Loucy (cell line): ENCODE data around the gene SLITRK1.

Source experiments
- EZH2phosphoT487 ChIP-seq: fragments of 200-600 bp; IDR thresholded peaks from 2 replicates; pipeline ENCODE4 v1.6.1; 2018; ENCODE audit warnings: antibody characterized with exemption, mild to moderate bottlenecking, moderate library complexity, borderline replicate concordance
- TF ChIP-seq, protein P1 (sequence below): fragments of 200-600 bp; sonication (generic); conservative IDR thresholded peaks from 2 replicates; pipeline ENCODE4 v1.5.1; 2014; ENCODE audit warnings: mild to moderate bottlenecking, antibody characterized with exemption, low read length

DNA sequence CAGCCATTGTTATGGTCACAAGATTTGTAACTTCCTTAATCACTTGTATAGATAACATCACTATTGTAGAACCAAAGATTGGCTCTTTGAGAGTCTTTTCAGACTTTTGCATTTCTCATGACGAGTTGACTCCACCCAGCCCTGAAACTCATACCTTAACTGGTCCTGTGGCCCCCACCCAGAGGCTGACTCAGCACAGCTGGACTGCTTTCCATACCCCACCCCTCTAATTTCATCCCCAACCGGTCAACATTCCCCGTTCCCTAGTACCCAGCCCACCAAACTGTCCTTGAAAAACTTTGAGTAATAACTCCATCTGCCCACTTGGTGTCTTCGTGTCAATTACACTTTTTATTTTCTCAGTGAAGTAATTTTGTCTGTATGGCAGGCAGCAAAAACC, 32.1 kb upstream of the SLITRK1 start:
- no peak for TF ChIP-seq EZH2phosphoT487
- TF ChIP-seq, protein P1, sequence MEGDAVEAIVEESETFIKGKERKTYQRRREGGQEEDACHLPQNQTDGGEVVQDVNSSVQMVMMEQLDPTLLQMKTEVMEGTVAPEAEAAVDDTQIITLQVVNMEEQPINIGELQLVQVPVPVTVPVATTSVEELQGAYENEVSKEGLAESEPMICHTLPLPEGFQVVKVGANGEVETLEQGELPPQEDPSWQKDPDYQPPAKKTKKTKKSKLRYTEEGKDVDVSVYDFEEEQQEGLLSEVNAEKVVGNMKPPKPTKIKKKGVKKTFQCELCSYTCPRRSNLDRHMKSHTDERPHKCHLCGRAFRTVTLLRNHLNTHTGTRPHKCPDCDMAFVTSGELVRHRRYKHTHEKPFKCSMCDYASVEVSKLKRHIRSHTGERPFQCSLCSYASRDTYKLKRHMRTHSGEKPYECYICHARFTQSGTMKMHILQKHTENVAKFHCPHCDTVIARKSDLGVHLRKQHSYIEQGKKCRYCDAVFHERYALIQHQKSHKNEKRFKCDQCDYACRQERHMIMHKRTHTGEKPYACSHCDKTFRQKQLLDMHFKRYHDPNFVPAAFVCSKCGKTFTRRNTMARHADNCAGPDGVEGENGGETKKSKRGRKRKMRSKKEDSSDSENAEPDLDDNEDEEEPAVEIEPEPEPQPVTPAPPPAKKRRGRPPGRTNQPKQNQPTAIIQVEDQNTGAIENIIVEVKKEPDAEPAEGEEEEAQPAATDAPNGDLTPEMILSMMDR, result 0 out of 2 replicates have a peak, but pooled peaks have one; percentile 35
